ENCODE measurements around the gene MYO19. TPM values are rescaled to one million over a fixed set of nuclear protein-coding genes. Genes with fewer than 3 reads are reported as not detected.

MYO19 gene
- total and polyA plus RNA-seq, 9 of the 15 experiments (the other 6 are each of a cell fraction or from before 2014, with no cell fraction given), result 21.6 to 176 (median 129) TPM

- TF ChIP-seq CTCF (IDR thresholded peaks at IDR 0.05 in 2 of 3, conservative IDR thresholded peaks at IDR 0.05 in 1 of 3; ENCODE audit: insufficient read depth in 2 of 3, low read depth in 1 of 3, low read length in 3 of 3) (peak; percentile 92 to 98 (median 97)), NBN (IDR thresholded peaks at IDR 0.05; ENCODE audit: low read depth) (no peak), ZNF134 (CRISPR knock-in tag; conservative IDR thresholded peaks at IDR 0.05) (no peak), ZNF263 (CRISPR knock-in tag; IDR thresholded peaks at IDR 0.05; ENCODE audit: borderline replicate concordance) (peak; percentile 73), GABPB1 (CRISPR knock-in tag; IDR thresholded peaks at IDR 0.05) (peak; percentile 77), STAG1 (CRISPR knock-in tag; IDR thresholded peaks at IDR 0.05; ENCODE audit: borderline replicate concordance) (peak; percentile 68), MTA3 (IDR thresholded peaks at IDR 0.05; ENCODE audit: borderline replicate concordance) (peak; percentile 83), TEAD1 (CRISPR knock-in tag; IDR thresholded peaks at IDR 0.05) (peak; percentile 19 to 93; a peak in 2 of 4 replicates), ZBTB17 (CRISPR knock-in tag; IDR thresholded peaks at IDR 0.05) (peak; percentile 86; the same call in 1 of the 2 replicates), FOXA3 (CRISPR knock-in tag; conservative IDR thresholded peaks at IDR 0.05 in 1 of 2, IDR thresholded peaks at IDR 0.05 in 1 of 2) (peak in 1 of 2 experiments; percentile 77; a peak in 1 of 4 replicates), NRF1 (conservative IDR thresholded peaks at IDR 0.05 in 1 of 2, IDR thresholded peaks at IDR 0.05 in 1 of 2) (peak; percentile 74 to 78)
- TF ChIP-seq, protein P1, sequence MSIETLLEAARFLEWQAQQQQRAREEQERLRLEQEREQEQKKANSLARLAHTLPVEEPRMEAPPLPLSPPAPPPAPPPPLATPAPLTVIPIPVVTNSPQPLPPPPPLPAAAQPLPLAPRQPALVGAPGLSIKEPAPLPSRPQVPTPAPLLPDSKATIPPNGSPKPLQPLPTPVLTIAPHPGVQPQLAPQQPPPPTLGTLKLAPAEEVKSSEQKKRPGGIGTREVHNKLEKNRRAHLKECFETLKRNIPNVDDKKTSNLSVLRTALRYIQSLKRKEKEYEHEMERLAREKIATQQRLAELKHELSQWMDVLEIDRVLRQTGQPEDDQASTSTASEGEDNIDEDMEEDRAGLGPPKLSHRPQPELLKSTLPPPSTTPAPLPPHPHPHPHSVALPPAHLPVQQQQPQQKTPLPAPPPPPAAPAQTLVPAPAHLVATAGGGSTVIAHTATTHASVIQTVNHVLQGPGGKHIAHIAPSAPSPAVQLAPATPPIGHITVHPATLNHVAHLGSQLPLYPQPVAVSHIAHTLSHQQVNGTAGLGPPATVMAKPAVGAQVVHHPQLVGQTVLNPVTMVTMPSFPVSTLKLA (conservative IDR thresholded peaks at IDR 0.05), result peak; percentile 79 to 93
- TF ChIP-seq, protein P2, sequence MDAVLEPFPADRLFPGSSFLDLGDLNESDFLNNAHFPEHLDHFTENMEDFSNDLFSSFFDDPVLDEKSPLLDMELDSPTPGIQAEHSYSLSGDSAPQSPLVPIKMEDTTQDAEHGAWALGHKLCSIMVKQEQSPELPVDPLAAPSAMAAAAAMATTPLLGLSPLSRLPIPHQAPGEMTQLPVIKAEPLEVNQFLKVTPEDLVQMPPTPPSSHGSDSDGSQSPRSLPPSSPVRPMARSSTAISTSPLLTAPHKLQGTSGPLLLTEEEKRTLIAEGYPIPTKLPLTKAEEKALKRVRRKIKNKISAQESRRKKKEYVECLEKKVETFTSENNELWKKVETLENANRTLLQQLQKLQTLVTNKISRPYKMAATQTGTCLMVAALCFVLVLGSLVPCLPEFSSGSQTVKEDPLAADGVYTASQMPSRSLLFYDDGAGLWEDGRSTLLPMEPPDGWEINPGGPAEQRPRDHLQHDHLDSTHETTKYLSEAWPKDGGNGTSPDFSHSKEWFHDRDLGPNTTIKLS (IDR thresholded peaks at IDR 0.05; ENCODE audit: borderline replicate concordance, low read depth), result peak; percentile 81; the same call in 1 of the 2 replicates
- TF ChIP-seq, protein P3, sequence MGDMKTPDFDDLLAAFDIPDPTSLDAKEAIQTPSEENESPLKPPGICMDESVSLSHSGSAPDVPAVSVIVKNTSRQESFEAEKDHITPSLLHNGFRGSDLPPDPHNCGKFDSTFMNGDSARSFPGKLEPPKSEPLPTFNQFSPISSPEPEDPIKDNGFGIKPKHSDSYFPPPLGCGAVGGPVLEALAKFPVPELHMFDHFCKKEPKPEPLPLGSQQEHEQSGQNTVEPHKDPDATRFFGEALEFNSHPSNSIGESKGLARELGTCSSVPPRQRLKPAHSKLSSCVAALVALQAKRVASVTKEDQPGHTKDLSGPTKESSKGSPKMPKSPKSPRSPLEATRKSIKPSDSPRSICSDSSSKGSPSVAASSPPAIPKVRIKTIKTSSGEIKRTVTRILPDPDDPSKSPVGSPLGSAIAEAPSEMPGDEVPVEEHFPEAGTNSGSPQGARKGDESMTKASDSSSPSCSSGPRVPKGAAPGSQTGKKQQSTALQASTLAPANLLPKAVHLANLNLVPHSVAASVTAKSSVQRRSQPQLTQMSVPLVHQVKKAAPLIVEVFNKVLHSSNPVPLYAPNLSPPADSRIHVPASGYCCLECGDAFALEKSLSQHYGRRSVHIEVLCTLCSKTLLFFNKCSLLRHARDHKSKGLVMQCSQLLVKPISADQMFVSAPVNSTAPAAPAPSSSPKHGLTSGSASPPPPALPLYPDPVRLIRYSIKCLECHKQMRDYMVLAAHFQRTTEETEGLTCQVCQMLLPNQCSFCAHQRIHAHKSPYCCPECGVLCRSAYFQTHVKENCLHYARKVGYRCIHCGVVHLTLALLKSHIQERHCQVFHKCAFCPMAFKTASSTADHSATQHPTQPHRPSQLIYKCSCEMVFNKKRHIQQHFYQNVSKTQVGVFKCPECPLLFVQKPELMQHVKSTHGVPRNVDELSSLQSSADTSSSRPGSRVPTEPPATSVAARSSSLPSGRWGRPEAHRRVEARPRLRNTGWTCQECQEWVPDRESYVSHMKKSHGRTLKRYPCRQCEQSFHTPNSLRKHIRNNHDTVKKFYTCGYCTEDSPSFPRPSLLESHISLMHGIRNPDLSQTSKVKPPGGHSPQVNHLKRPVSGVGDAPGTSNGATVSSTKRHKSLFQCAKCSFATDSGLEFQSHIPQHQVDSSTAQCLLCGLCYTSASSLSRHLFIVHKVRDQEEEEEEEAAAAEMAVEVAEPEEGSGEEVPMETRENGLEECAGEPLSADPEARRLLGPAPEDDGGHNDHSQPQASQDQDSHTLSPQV (IDR thresholded peaks at IDR 0.05), result peak; percentile 79
These were observed 51.8 kb downstream of the MYO19 start (continued) for GRCh38 chr17:36482611-36483504.

Measured in K562 (cell line).